ENCODE measurements around the gene PRDM11.

The PRDM11 gene

DNA sequence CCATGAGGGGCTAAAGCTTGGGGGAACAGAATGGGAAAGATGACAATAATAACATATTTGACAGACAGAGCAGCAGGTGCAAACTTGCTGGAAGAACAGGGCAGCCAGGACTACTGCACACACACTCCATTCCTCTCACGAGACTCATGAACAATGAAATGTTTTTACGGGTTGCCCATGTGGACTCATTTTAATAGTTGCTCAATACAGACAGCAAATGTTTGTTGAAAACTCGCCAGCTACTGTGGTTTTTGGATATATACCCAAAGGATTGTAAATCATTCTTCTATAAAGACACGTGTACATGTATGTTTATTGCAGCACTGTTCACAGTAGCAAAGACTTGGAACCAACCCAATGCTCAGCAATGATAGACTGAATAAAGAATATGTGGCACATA lies 129.4 kb downstream of the PRDM11 start:
- Histone ChIP-seq H3K4me3 (no peak overlapping the region), H3K27ac (no peak overlapping the region)
- TF ChIP-seq, protein P1, sequence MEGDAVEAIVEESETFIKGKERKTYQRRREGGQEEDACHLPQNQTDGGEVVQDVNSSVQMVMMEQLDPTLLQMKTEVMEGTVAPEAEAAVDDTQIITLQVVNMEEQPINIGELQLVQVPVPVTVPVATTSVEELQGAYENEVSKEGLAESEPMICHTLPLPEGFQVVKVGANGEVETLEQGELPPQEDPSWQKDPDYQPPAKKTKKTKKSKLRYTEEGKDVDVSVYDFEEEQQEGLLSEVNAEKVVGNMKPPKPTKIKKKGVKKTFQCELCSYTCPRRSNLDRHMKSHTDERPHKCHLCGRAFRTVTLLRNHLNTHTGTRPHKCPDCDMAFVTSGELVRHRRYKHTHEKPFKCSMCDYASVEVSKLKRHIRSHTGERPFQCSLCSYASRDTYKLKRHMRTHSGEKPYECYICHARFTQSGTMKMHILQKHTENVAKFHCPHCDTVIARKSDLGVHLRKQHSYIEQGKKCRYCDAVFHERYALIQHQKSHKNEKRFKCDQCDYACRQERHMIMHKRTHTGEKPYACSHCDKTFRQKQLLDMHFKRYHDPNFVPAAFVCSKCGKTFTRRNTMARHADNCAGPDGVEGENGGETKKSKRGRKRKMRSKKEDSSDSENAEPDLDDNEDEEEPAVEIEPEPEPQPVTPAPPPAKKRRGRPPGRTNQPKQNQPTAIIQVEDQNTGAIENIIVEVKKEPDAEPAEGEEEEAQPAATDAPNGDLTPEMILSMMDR (IDR thresholded peaks at IDR 0.05): no peak
- no peak for DNase-seq (ENCODE audit: low spot score)

GRCh38 chr11:45278714-45279113 lies 132.3 kb downstream of the PRDM11 start:
- TF ChIP-seq, protein P1 (IDR thresholded peaks at IDR 0.05): no peak
- Histone ChIP-seq H3K4me3 (no peak overlapping the region), H3K27ac (no peak overlapping the region)

DNA sequence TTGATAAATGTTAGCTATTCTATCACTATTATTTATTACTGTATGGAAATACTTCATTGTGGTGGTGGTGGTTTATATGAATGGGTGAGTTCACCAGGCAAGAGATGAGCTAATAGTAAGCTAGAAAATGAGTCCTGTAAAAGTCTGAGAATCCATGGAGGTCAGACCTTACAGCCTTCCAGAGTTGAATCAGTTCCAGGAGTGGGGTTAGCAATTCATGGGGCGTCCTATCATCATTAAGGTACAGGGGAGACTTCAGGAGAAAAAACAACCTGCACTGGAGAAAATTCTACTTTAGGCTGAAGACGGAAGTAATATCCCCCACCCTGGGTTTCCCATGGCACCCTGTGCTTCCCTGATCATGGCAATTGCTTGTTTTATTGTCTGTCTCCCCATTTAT lies 133.2 kb downstream of the PRDM11 start:
- DNase-seq (ENCODE audit: low spot score): no peak
- TF ChIP-seq, protein P1 (IDR thresholded peaks at IDR 0.05): no peak
- Histone ChIP-seq H3K27ac (no peak overlapping the region), H3K4me3 (no peak overlapping the region)

More at GRCh38 chr11:45278714-45279113, 132.3 kb downstream of the PRDM11 start:
- no peak for DNase-seq (ENCODE audit: low spot score)

DNA sequence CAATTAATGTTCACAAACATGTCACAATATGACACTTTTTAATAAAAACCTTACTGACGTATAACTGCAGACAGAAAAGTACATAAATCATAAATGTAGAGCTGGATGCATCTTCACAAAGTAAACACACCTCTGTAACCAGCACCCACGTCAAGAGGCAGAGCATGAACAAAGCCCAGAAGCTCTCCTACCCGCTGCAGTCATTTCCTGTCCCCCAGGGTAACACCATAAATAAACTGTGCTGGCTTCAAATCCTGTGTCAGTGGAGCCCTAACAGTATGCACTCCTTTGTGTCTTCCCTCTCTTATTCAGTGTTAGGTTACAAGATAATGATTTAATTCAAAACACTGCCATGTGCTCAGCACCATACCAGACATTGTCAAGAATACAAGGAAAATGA lies 134.0 kb downstream of the PRDM11 start:
- TF ChIP-seq, protein P1 (IDR thresholded peaks at IDR 0.05): no peak
- no peak overlapping the region for H3K27ac ChIP-seq
- no peak overlapping the region for H3K4me3 ChIP-seq
- no peak for DNase-seq (ENCODE audit: low spot score)

DNA sequence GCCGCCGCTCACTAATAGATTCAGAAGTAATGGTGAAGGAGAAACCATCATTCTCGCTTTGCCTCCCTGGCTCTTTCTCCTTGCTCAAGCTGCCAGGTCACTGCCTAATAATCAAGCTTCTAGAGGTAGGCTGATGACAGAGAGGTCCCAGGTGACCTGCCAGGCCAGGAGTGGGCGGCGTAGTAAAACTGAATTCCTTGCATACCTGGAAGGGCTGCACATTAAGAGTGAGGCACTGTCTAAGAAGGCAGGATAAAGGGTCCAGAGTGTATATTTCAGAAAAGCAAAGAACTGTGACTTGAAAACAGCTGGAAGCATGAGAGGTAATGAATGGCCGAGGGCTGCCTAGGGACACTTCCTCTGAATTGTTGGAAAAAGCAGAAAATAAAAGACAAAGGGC lies 135.6 kb downstream of the PRDM11 start:
- Histone ChIP-seq H3K27ac (no peak overlapping the region), H3K4me3 (no peak overlapping the region)
- DNase-seq (ENCODE audit: low spot score): no peak
- TF ChIP-seq, protein P1 (IDR thresholded peaks at IDR 0.05): no peak
